Body of pancreas (tissue), 4 donors: ENCODE results near the gene ZNF567. TPM values are rescaled to one million over a fixed set of nuclear protein-coding genes. Genes with fewer than 3 reads are reported as not detected.

ENCODE experiments used
- ATAC-seq: fragments of 150-250 bp; one replicate; pipeline ENCODE4 v1.9.1; 2016
- DNase-seq, 4 donors: peaks; one replicate each; pipeline ENCODE4 v3.0.0-alpha.2; 2019
- H3K27ac ChIP-seq, 4 donors: fragments of 200-600 bp; sonication (generic); 1 replicate in 3 of 4; 2 replicates in 1 of 4; pipeline versions ENCODE4 v1.5.1 to v1.6.1; 2016 to 2019; ENCODE audit warnings: mild to moderate bottlenecking in 1 of 4, mixed read lengths in 1 of 4, moderate library complexity in 1 of 4
- H3K27me3 ChIP-seq, 2 donors: fragments of 200-600 bp; sonication (generic); one replicate each; pipeline ENCODE4 v1.6.0; 2016; ENCODE audit warnings: mild to moderate bottlenecking in 1 of 2
- H3K36me3 ChIP-seq, 2 donors: fragments of 200-600 bp; sonication (generic); replicated peaks in 1 of 2; 2 replicates each; pipeline ENCODE4 v1.5.1; 2016; ENCODE audit warnings: low read depth in 2 of 2; ENCODE audit not compliant: insufficient read depth in 1 of 2
- H3K4me1 ChIP-seq: fragments of 200-600 bp; sonication (generic); one replicate; pipeline ENCODE4 v1.6.0; 2016
- H3K4me3 ChIP-seq, 2 donors: fragments of 200-600 bp; sonication (generic); 1 replicate in 1 of 2; 2 replicates in 1 of 2; pipeline ENCODE4 v1.5.1; 2016 to 2019
- H3K9me3 ChIP-seq, 3 donors: fragments of 200-600 bp; sonication (generic); 1 replicate in 2 of 3; 2 replicates in 1 of 3; pipeline ENCODE4 v1.5.1; 2016
- CTCF ChIP-seq, 7 experiments: fragments of 450-650 bp in 4 of 7; fragments of 200-600 bp in 3 of 7; sonication (generic) in 3 of 7; IDR thresholded peaks; one replicate each; pipeline ENCODE4 v1.5.1; 2016 to 2019; ENCODE audit warnings: antibody characterized with exemption in 7 of 7
- POLR2A ChIP-seq, 3 donors: fragments of 450-650 bp; IDR thresholded peaks; one replicate each; pipeline ENCODE4 v1.6.1; 2016; ENCODE audit warnings: antibody characterized with exemption in 3 of 3, mild to moderate bottlenecking in 2 of 3
- WGBS, 2 donors: methylation state at CpG; one replicate each; pipeline ENCODE4 v1.1.5; 2017; 5-methylcytosine and 5-hydroxymethylcytosine counted together
- intact Hi-C: fragments of 100-400 bp; cut with DNase I; formaldehyde crosslinking; loops from one replicate; pipeline ENCODE4 v1.15.1; 2023
- total RNA-seq, 2 donors: library from RNA; depleted of rRNA; stranded (reverse); fragments of >200 nt; gene quantifications; one replicate each; pipeline ENCODE4 v1.1.0, GENCODE V29; 2016

ZNF567 gene
- total RNA-seq, 2 donors from 2014 or later, result 3.3 to 9.3 TPM

GRCh38 chr19:36685835-36686234 lies 1.6 kb upstream of the ZNF567 start:
- no peak overlapping the region for H3K4me3 ChIP-seq

DNA sequence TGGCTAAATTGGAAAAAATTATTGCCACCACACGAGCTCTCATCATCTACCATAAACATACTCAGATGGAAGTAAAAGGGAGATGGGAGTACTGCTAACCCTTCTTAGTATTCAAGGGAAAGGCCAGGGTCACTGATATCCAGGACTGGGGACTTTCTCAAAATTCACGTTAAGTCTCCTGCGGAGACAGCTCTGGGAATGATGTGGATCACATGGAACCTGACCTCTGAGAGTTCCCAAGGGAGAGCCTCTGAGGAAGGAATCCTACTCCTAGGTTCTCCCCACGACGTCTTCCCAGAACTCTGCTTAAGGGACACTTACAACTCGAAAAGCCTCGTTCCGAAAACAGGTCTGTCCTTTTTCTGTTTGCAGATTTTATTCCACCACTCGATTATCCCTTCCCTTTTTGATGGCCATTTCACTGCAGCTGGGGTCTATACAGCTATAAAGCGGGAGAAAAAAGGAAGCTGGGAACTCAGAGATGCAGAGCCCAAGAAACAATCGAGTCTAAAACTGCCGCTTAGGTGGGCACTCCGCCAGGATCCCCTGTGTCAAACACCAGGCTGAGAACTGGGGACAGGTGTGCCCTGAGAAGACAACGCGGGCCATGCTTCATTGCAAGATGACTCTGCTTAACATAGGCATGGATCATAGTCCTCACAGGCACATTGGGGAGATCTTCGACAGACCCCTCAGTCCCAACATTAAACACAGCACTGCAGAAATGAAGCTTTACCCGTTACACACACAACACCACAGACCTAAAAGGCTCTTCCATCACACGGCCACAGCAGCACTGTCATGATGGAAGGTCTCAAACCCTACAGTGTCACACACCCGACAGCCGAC lies 823 bp upstream of the ZNF567 start:
- 8 to 11% methylated on average over 17 to 20 of the region's 20 CpGs for WGBS, 2 donors
- Histone ChIP-seq H3K36me3 (peaks cover 0 to 3% of the 10 kb centered on the region in 2 donors), H3K9me3 (no peaks in the 10 kb centered on the region), H3K4me3 (peak overlapping the region; percentile 62 to 82), H3K27ac (peak overlapping the region in 3 of 4 donors; percentile 22 to 84 (median 84)), H3K27me3 (no peaks in the 10 kb centered on the region), H3K4me1 (peaks cover 21% of the 10 kb centered on the region)
- TF ChIP-seq POLR2A (IDR thresholded peaks at IDR 0.05) (no peak), CTCF (IDR thresholded peaks at IDR 0.05) (no peak)
- peak; percentile 9 for ATAC-seq
- peak; percentile 20 to 39 (median 28) for DNase-seq
- intact Hi-C loops, result no loop called here

More at GRCh38 chr19:36685835-36686234, 1.6 kb upstream of the ZNF567 start:
- DNase-seq, result no peak
- Histone ChIP-seq H3K4me1 (peaks cover 21% of the 10 kb centered on the region), H3K36me3 (peaks cover 0 to 3% of the 10 kb centered on the region in 2 donors), H3K27ac (no peak overlapping the region), H3K9me3 (no peaks in the 10 kb centered on the region), H3K27me3 (no peaks in the 10 kb centered on the region)
- intact Hi-C loops, result no loop called here
- TF ChIP-seq POLR2A (IDR thresholded peaks at IDR 0.05), result no peak
- TF ChIP-seq CTCF (IDR thresholded peaks at IDR 0.05), result no peak
- no peak for ATAC-seq
- WGBS, 2 donors, result 84 to 88% methylated on average over 2 of the region's 2 CpGs

- Histone ChIP-seq H3K27ac (peak overlapping the region in 3 of 4 donors; percentile 61 to 84 (median 84)), H3K4me1 (peaks cover 21% of the 10 kb centered on the region), H3K36me3 (peaks cover 0 to 13% of the 10 kb centered on the region in 2 donors), H3K27me3 (no peaks in the 10 kb centered on the region), H3K4me3 (peak overlapping the region; percentile 62 to 82), H3K9me3 (no peaks in the 10 kb centered on the region)
- no peak for ATAC-seq
- 4 to 5% methylated on average over 9 of the region's 9 CpGs for WGBS, 2 donors
- no peak for DNase-seq
- TF ChIP-seq POLR2A (IDR thresholded peaks at IDR 0.05) (no peak), CTCF (IDR thresholded peaks at IDR 0.05) (no peak)
- intact Hi-C loops, result no loop called here
These were observed 646 bp downstream of the ZNF567 start for GRCh38 chr19:36688058-36688457.

DNA sequence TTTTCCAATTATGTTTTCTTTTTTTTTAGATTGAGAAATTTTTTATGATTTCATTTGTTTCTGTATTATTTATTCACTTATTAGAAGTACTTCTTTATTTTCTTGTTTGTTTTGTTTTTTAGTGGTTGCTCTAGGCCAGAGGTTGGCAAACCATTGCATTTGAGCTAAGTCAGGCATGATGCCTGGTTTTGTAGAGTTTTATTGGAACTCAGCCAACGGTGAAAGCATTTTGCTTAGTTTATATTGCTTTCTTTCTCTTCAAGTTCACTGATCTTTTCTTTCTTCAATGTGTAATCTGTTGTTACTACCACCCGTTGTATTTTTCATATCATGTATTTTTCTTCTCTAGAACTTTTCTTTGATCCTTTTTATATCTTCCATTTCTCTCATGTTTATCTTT lies 19.7 kb downstream of the ZNF567 start:
- intact Hi-C loops, result no loop called here
- no peak for ATAC-seq
- no peak for DNase-seq
- Histone ChIP-seq H3K4me1 (no peaks in the 10 kb centered on the region), H3K27ac (no peak overlapping the region), H3K4me3 (no peak overlapping the region), H3K9me3 (peaks cover 0 to 44% (median 0%) of the 10 kb centered on the region in 3 donors), H3K27me3 (no peaks in the 10 kb centered on the region), H3K36me3 (peaks cover 0 to 3% of the 10 kb centered on the region in 2 donors)
- WGBS, 2 donors, result 85 to 97% methylated on average over 1 to 2 of the region's 2 CpGs
- TF ChIP-seq CTCF (IDR thresholded peaks at IDR 0.05) (no peak), POLR2A (IDR thresholded peaks at IDR 0.05) (no peak)
